ENCODE measurements around the gene SSH3.
"Not testable (repeated sequence)": the region's sequence is repeated elsewhere in the genome, so short reads cannot be mapped to it uniquely, and the experiment has no call there.

The SSH3 gene

GRCh38 chr11:67313125-67313890 is 10.0 kb downstream of the SSH3 start:
- Histone ChIP-seq H3K36me3 (peaks cover 36 to 54% (median 37%) of the 10 kb centered on the region in 11 experiments), H3K4me2 (peak overlapping the region in 10 of 11 experiments; percentile 22 to 87 (median 60); a peak in 15 of 22 replicates), H3K27ac (peak overlapping the region in 5 of 11 experiments; percentile 18 to 48 (median 29); a peak in 3 of 22 replicates), H4K20me1 (peaks cover 0 to 45% (median 8%) of the 10 kb centered on the region in 11 experiments; a peak in 9 of 22 replicates), H3K9ac (peak overlapping the region in 4 of 11 experiments; percentile 20 to 35 (median 27); a peak in 5 of 22 replicates), H3K4me1 (peaks cover 25 to 75% (median 49%) of the 10 kb centered on the region in 10 experiments), H3K9me3 (replicated peaks in 1 of 11) (no peaks in the 10 kb centered on the region), H3K4me3 (no peak overlapping the region), H3K27me3 (peaks cover 0 to 4% (median 0%) of the 10 kb centered on the region in 11 experiments; a peak in 6 of 22 replicates)
- TF ChIP-seq Cebpa-rat (IDR thresholded peaks at IDR 0.05), result no peak

DNA sequence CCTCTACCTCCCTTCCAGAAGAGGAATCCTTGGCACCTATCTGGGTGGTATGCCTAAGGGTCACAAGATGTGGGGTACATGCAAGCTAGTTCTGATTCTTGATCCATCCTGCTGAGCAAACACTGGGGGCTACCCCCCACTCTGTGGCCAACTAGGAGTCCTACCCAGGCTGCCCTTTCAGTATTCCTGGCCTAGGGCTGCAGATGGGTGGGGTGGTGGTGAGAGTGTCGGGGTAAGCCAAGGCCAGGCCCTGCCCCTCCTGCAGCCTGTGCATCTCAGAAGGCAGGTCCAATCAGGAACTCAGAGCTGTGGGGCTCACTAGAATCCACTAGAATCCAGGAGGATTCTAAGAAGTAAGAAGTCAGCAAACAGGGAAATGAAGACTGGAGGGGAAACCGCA is 10.9 kb downstream of the SSH3 start:
- H3K9ac ChIP-seq, result no peak overlapping the region; a peak in 1 of 22 replicates
- TF ChIP-seq Cebpa-rat (IDR thresholded peaks at IDR 0.05), result no peak

GRCh38 chr11:67315325-67315909 is 12.1 kb downstream of the SSH3 start:
- H3K9ac ChIP-seq, result no peak overlapping the region
- no peaks in the 10 kb centered on the region for H3K9me3 ChIP-seq (replicated peaks in 1 of 11)
- peak overlapping the region in 1 of 11 experiments; percentile 13; a peak in 3 of 22 replicates for H3K4me2 ChIP-seq
- peaks cover 15 to 33% (median 16%) of the 10 kb centered on the region in 11 experiments; a peak in 19 of 22 replicates for H3K36me3 ChIP-seq
- H3K4me1 ChIP-seq, result peaks cover 35 to 75% (median 55%) of the 10 kb centered on the region in 10 experiments
- no peak overlapping the region for H3K27ac ChIP-seq
- H3K4me3 ChIP-seq, result no peak overlapping the region
- no peak for TF ChIP-seq Cebpa-rat (IDR thresholded peaks at IDR 0.05)
- peaks cover 0 to 8% (median 0%) of the 10 kb centered on the region in 11 experiments; a peak in 6 of 22 replicates for H3K27me3 ChIP-seq
- peaks cover 0 to 24% (median 0%) of the 10 kb centered on the region in 11 experiments; a peak in 7 of 22 replicates for H4K20me1 ChIP-seq

More for the DNA sequence above, 10.9 kb downstream of the SSH3 start:
- H3K4me1 ChIP-seq, result peaks cover 34 to 83% (median 56%) of the 10 kb centered on the region in 10 experiments
- H3K27ac ChIP-seq, result no peak overlapping the region
- peaks cover 0 to 36% (median 3%) of the 10 kb centered on the region in 11 experiments; a peak in 9 of 22 replicates for H4K20me1 ChIP-seq
- H3K9me3 ChIP-seq (replicated peaks in 1 of 11), result no peaks in the 10 kb centered on the region
- H3K36me3 ChIP-seq, result peaks cover 27 to 45% (median 28%) of the 10 kb centered on the region in 11 experiments
- H3K4me3 ChIP-seq, result no peak overlapping the region
- H3K27me3 ChIP-seq, result peaks cover 0 to 8% (median 0%) of the 10 kb centered on the region in 11 experiments; a peak in 6 of 22 replicates
- peak overlapping the region in 2 of 11 experiments; percentile 22 to 33; a peak in 4 of 22 replicates for H3K4me2 ChIP-seq

DNA sequence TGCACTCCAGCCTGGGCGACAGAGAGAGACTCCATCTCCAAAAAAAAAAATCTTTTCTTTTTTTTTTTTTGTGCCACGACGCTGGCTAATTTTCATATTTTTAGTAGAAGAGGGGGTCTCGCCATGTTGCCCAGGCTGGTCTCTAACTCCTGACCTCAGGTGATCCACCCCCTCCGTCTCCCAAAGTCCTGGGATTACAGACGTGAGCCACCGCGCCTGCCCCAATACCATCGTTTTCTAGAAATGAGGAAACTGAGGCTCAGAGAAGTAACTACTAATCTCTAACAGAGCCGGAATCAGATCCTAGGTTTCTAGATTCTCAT is 13.5 kb downstream of the SSH3 start:
- Histone ChIP-seq H3K4me1 (peaks cover 31 to 60% (median 49%) of the 10 kb centered on the region in 10 experiments), H3K9me3 (replicated peaks in 1 of 11) (no peaks in the 10 kb centered on the region), H4K20me1 (peaks cover 0 to 10% (median 0%) of the 10 kb centered on the region in 11 experiments; a peak in 4 of 22 replicates), H3K36me3 (peaks cover under 1 to 18% (median 2%) of the 10 kb centered on the region in 11 experiments; a peak in 14 of 22 replicates), H3K27me3 (peaks cover 0 to 8% (median 0%) of the 10 kb centered on the region in 11 experiments; a peak in 6 of 22 replicates), H3K9ac (peak overlapping the region; percentile 68 to 83 (median 79)), H3K27ac (peak overlapping the region; percentile 37 to 83 (median 75); a peak in 21 of 22 replicates), H3K4me2 (peak overlapping the region; percentile 95 to 100 (median 99)), H3K4me3 (peak overlapping the region; percentile 69 to 85 (median 78))
- TF ChIP-seq Cebpa-rat (IDR thresholded peaks at IDR 0.05), result no peak

DNA sequence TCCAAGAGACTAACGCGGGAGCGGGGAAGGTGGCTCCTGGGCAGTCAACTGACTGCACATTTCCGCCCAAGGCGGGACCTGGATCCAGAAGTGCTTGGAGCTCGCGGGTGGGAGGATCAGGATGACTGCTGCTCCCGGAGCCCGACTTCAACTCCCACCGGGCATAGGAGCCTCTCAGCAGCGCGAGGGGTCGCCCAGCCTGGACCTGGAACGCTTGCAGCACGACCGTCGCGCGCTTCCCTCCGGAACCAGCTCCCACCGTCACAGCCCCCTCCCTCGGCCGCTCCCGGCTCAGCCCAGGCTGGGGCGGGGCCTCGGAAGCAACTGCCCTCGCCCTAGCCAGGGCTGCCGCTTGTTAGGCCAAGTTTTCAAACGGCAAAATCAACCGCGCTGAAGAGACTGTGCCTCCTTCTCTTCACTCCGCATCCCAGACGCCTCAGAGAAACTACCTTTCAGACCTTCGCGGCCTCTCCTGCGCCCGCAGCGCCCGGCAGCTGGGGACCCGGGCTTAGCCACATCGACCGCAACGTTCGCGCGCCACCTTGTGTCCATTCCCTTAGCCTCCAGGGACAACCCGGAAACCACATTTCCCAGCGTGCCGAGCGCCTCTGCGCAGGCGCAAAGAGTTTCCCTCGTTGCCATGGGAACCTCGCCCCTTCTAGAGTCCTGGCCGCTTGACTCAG is 14.0 kb downstream of the SSH3 start:
- H3K36me3 ChIP-seq, result peaks cover 0 to 15% (median 0%) of the 10 kb centered on the region in 11 experiments; a peak in 5 of 22 replicates
- H4K20me1 ChIP-seq, result peaks cover 0 to 6% (median 0%) of the 10 kb centered on the region in 11 experiments; a peak in 2 of 22 replicates
- H3K9ac ChIP-seq, result peak overlapping the region; percentile 68 to 83 (median 79)
- H3K4me1 ChIP-seq, result peaks cover 28 to 55% (median 45%) of the 10 kb centered on the region in 10 experiments
- peak overlapping the region; percentile 95 to 100 (median 99) for H3K4me2 ChIP-seq
- H3K9me3 ChIP-seq (replicated peaks in 1 of 11), result no peaks in the 10 kb centered on the region
- H3K27me3 ChIP-seq, result peaks cover 0 to 8% (median 0%) of the 10 kb centered on the region in 11 experiments; a peak in 6 of 22 replicates
- no peak for TF ChIP-seq Cebpa-rat (IDR thresholded peaks at IDR 0.05)
- peak overlapping the region; percentile 37 to 83 (median 75); a peak in 21 of 22 replicates for H3K27ac ChIP-seq
- H3K4me3 ChIP-seq, result peak overlapping the region; percentile 69 to 85 (median 78)

DNA sequence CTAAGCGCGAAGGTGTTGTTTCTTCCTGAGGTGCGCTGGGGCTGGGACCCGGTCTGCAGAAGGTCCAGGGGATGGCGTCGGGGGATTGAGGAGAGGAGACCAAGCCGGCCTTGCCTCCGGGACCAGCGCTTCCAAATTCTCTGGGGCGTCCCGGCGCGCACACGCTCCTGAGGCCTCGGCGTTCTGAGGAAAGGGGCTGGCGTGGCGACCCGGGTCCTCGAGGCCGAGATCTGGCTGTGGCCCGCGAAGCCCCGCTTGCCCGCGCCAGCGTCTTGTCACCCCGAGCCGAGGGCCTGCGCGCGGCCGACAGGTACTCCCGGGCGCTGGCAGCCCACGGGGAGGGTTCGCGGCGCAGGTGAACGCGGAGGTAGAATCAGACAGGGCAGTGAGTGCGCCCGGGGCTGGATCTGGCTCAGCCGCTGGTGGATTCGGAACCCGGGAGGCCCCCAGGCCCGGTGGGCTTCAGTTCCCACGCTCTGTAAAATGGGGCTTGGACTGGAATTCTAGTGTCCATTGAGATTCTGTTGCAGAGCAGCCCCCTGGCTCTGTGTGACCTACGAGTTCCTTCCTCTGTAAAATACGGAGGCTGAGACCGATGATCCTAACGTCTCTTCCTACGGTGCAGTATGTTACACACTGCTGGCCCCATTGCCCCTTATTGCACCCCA is 14.7 kb downstream of the SSH3 start:
- Histone ChIP-seq H3K9ac (peak overlapping the region; percentile 68 to 83 (median 79)), H3K4me1 (peaks cover 21 to 49% (median 38%) of the 10 kb centered on the region in 10 experiments), H3K27ac (peak overlapping the region in 9 of 11 experiments; percentile 6 to 83 (median 74); a peak in 11 of 22 replicates), H3K27me3 (peaks cover 0 to 8% (median 0%) of the 10 kb centered on the region in 11 experiments; a peak in 6 of 22 replicates), H3K36me3 (peaks cover 0 to 8% (median 0%) of the 10 kb centered on the region in 11 experiments; a peak in 4 of 22 replicates), H3K4me3 (peak overlapping the region; percentile 69 to 85 (median 78)), H3K4me2 (peak overlapping the region; percentile 95 to 100 (median 99)), H3K9me3 (replicated peaks in 1 of 11) (no peaks in the 10 kb centered on the region), H4K20me1 (no peaks in the 10 kb centered on the region)
- TF ChIP-seq Cebpa-rat (IDR thresholded peaks at IDR 0.05), result no peak

GRCh38 chr11:67318876-67319275 is 15.5 kb downstream of the SSH3 start:
- H3K4me2 ChIP-seq, result peak overlapping the region; percentile 95 to 100 (median 99)
- peaks cover 20 to 40% (median 33%) of the 10 kb centered on the region in 10 experiments for H3K4me1 ChIP-seq
- H3K27me3 ChIP-seq; H3K9me3 ChIP-seq (replicated peaks in 1 of 11); H4K20me1 ChIP-seq; H3K36me3 ChIP-seq; H3K27ac ChIP-seq: not testable (repeated sequence)
- H3K4me3 ChIP-seq, result peak overlapping the region in 3 of 10 experiments; percentile 69 to 78 (median 71); a peak in 2 of 20 replicates
- H3K9ac ChIP-seq, result peak overlapping the region in 2 of 11 experiments; percentile 82 to 83; a peak in 4 of 22 replicates

GRCh38 chr11:67320011-67320410 is 16.7 kb downstream of the SSH3 start:
- H3K4me2 ChIP-seq, result no peak overlapping the region
- peaks cover 0 to 8% (median 0%) of the 10 kb centered on the region in 11 experiments; a peak in 6 of 22 replicates for H3K27me3 ChIP-seq
- no peak overlapping the region for H3K27ac ChIP-seq
- H3K4me3 ChIP-seq, result no peak overlapping the region
- no peak overlapping the region for H3K9ac ChIP-seq
- peaks cover 0 to 7% (median 0%) of the 10 kb centered on the region in 11 experiments; a peak in 1 of 22 replicates for H3K36me3 ChIP-seq
- H4K20me1 ChIP-seq, result no peaks in the 10 kb centered on the region
- peaks cover 16 to 38% (median 28%) of the 10 kb centered on the region in 10 experiments for H3K4me1 ChIP-seq
- TF ChIP-seq Cebpa-rat (IDR thresholded peaks at IDR 0.05), result no peak
- no peaks in the 10 kb centered on the region for H3K9me3 ChIP-seq (replicated peaks in 1 of 11)

All from BLaER1 treated with 17β-estradiol and CSF1 and Interleukin-3, amounts not matched to agents 10 nM and 100 nM (cell line).